ENCODE measurements around the gene ANKIB1. TPM values are rescaled to one million over a fixed set of nuclear protein-coding genes. Genes with fewer than 3 reads are reported as not detected.

Gene ANKIB1
- total and polyA plus RNA-seq, 9 of the 15 experiments (the other 6 are each of a cell fraction or from before 2014, with no cell fraction given), result 5.9 to 25.2 (median 16.1) TPM

DNA sequence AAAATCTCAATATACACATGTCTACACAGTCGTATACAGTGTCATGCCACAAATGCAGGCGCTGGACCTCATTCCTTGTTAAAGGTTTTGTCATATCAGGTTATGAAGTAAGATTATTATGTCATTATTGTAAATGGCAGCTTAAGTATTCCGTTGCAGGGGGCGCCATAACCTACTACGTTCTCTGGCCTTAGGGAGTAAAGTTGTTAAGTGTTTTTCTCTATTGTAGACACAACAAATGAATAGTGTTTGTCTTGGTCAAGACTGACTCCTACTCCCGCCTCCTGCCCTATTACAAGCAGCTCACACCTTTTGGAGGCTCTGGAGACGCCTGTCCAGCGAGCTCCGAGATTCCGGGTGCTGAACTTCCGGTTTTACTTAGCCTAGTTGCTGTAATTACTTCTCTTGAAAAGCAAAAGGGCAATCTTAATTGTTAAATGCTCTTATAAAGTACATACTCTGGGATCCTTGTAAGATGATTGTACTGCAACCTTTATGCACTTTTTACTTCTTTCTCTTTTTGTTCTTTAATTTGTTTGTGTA is 202.5 kb downstream of the ANKIB1 start (continued):
- TF ChIP-seq ZNF232 (CRISPR knock-in tag; IDR thresholded peaks at IDR 0.05) (no peak), TBL1XR1 (IDR thresholded peaks at IDR 0.05; ENCODE audit: low read length in 2 of 2) (peak in 1 of 2 experiments; percentile 66; a peak in 1 of 4 replicates), ZSCAN29 (IDR thresholded peaks at IDR 0.05) (peak; percentile 93), FOXK2 (conservative IDR thresholded peaks at IDR 0.05 in 1 of 2, IDR thresholded peaks at IDR 0.05 in 1 of 2; ENCODE audit: low read depth in 2 of 2) (peak; percentile 49 to 59; a peak in 2 of 4 replicates), ETS2 (tag; IDR thresholded peaks at IDR 0.05; ENCODE audit: borderline replicate concordance, poor library complexity, severe bottlenecking) (no peak), HCFC1 (IDR thresholded peaks at IDR 0.05; ENCODE audit: low read depth, low read length) (no peak; the same call in 1 of the 2 replicates)
- TF ChIP-seq, protein P1, sequence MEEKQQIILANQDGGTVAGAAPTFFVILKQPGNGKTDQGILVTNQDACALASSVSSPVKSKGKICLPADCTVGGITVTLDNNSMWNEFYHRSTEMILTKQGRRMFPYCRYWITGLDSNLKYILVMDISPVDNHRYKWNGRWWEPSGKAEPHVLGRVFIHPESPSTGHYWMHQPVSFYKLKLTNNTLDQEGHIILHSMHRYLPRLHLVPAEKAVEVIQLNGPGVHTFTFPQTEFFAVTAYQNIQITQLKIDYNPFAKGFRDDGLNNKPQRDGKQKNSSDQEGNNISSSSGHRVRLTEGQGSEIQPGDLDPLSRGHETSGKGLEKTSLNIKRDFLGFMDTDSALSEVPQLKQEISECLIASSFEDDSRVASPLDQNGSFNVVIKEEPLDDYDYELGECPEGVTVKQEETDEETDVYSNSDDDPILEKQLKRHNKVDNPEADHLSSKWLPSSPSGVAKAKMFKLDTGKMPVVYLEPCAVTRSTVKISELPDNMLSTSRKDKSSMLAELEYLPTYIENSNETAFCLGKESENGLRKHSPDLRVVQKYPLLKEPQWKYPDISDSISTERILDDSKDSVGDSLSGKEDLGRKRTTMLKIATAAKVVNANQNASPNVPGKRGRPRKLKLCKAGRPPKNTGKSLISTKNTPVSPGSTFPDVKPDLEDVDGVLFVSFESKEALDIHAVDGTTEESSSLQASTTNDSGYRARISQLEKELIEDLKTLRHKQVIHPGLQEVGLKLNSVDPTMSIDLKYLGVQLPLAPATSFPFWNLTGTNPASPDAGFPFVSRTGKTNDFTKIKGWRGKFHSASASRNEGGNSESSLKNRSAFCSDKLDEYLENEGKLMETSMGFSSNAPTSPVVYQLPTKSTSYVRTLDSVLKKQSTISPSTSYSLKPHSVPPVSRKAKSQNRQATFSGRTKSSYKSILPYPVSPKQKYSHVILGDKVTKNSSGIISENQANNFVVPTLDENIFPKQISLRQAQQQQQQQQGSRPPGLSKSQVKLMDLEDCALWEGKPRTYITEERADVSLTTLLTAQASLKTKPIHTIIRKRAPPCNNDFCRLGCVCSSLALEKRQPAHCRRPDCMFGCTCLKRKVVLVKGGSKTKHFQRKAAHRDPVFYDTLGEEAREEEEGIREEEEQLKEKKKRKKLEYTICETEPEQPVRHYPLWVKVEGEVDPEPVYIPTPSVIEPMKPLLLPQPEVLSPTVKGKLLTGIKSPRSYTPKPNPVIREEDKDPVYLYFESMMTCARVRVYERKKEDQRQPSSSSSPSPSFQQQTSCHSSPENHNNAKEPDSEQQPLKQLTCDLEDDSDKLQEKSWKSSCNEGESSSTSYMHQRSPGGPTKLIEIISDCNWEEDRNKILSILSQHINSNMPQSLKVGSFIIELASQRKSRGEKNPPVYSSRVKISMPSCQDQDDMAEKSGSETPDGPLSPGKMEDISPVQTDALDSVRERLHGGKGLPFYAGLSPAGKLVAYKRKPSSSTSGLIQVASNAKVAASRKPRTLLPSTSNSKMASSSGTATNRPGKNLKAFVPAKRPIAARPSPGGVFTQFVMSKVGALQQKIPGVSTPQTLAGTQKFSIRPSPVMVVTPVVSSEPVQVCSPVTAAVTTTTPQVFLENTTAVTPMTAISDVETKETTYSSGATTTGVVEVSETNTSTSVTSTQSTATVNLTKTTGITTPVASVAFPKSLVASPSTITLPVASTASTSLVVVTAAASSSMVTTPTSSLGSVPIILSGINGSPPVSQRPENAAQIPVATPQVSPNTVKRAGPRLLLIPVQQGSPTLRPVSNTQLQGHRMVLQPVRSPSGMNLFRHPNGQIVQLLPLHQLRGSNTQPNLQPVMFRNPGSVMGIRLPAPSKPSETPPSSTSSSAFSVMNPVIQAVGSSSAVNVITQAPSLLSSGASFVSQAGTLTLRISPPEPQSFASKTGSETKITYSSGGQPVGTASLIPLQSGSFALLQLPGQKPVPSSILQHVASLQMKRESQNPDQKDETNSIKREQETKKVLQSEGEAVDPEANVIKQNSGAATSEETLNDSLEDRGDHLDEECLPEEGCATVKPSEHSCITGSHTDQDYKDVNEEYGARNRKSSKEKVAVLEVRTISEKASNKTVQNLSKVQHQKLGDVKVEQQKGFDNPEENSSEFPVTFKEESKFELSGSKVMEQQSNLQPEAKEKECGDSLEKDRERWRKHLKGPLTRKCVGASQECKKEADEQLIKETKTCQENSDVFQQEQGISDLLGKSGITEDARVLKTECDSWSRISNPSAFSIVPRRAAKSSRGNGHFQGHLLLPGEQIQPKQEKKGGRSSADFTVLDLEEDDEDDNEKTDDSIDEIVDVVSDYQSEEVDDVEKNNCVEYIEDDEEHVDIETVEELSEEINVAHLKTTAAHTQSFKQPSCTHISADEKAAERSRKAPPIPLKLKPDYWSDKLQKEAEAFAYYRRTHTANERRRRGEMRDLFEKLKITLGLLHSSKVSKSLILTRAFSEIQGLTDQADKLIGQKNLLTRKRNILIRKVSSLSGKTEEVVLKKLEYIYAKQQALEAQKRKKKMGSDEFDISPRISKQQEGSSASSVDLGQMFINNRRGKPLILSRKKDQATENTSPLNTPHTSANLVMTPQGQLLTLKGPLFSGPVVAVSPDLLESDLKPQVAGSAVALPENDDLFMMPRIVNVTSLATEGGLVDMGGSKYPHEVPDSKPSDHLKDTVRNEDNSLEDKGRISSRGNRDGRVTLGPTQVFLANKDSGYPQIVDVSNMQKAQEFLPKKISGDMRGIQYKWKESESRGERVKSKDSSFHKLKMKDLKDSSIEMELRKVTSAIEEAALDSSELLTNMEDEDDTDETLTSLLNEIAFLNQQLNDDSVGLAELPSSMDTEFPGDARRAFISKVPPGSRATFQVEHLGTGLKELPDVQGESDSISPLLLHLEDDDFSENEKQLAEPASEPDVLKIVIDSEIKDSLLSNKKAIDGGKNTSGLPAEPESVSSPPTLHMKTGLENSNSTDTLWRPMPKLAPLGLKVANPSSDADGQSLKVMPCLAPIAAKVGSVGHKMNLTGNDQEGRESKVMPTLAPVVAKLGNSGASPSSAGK (IDR thresholded peaks at IDR 0.05), result peak; percentile 41; the same call in 1 of the 2 replicates
- TF ChIP-seq, protein P2, sequence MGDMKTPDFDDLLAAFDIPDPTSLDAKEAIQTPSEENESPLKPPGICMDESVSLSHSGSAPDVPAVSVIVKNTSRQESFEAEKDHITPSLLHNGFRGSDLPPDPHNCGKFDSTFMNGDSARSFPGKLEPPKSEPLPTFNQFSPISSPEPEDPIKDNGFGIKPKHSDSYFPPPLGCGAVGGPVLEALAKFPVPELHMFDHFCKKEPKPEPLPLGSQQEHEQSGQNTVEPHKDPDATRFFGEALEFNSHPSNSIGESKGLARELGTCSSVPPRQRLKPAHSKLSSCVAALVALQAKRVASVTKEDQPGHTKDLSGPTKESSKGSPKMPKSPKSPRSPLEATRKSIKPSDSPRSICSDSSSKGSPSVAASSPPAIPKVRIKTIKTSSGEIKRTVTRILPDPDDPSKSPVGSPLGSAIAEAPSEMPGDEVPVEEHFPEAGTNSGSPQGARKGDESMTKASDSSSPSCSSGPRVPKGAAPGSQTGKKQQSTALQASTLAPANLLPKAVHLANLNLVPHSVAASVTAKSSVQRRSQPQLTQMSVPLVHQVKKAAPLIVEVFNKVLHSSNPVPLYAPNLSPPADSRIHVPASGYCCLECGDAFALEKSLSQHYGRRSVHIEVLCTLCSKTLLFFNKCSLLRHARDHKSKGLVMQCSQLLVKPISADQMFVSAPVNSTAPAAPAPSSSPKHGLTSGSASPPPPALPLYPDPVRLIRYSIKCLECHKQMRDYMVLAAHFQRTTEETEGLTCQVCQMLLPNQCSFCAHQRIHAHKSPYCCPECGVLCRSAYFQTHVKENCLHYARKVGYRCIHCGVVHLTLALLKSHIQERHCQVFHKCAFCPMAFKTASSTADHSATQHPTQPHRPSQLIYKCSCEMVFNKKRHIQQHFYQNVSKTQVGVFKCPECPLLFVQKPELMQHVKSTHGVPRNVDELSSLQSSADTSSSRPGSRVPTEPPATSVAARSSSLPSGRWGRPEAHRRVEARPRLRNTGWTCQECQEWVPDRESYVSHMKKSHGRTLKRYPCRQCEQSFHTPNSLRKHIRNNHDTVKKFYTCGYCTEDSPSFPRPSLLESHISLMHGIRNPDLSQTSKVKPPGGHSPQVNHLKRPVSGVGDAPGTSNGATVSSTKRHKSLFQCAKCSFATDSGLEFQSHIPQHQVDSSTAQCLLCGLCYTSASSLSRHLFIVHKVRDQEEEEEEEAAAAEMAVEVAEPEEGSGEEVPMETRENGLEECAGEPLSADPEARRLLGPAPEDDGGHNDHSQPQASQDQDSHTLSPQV (IDR thresholded peaks at IDR 0.05), result peak; percentile 43; the same call in 1 of the 2 replicates
- TF ChIP-seq, protein P3, sequence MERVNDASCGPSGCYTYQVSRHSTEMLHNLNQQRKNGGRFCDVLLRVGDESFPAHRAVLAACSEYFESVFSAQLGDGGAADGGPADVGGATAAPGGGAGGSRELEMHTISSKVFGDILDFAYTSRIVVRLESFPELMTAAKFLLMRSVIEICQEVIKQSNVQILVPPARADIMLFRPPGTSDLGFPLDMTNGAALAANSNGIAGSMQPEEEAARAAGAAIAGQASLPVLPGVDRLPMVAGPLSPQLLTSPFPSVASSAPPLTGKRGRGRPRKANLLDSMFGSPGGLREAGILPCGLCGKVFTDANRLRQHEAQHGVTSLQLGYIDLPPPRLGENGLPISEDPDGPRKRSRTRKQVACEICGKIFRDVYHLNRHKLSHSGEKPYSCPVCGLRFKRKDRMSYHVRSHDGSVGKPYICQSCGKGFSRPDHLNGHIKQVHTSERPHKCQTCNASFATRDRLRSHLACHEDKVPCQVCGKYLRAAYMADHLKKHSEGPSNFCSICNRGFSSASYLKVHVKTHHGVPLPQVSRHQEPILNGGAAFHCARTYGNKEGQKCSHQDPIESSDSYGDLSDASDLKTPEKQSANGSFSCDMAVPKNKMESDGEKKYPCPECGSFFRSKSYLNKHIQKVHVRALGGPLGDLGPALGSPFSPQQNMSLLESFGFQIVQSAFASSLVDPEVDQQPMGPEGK (CRISPR knock-in tag; IDR thresholded peaks at IDR 0.05; ENCODE audit: borderline replicate concordance), result no peak

Data from K562 (cell line).